Measurements from ENCODE around the gene STAT1.
"Not testable (repeated sequence)": the region's sequence is repeated elsewhere in the genome, so short reads cannot be mapped to it uniquely, and the experiment has no call there.

Gene STAT1

GRCh38 chr2:191009541-191010374 is 4.2 kb downstream of the STAT1 start:
- DNase-seq = no peak

GRCh38 chr2:191008286-191008685 is 5.7 kb downstream of the STAT1 start:
- no peak for DNase-seq

- no peak for DNase-seq
These were observed 6.8 kb downstream of the STAT1 start for GRCh38 chr2:191006997-191007783.

- DNase-seq = no peak
These were observed 7.7 kb downstream of the STAT1 start for GRCh38 chr2:191006297-191006696.

- DNase-seq = no peak
These were observed 10.3 kb downstream of the STAT1 start for GRCh38 chr2:191003405-191004309.

GRCh38 chr2:191001624-191002023 is 12.3 kb downstream of the STAT1 start:
- no peak for DNase-seq

- no peak for DNase-seq
These were observed 12.9 kb downstream of the STAT1 start for GRCh38 chr2:191001032-191001431.

- DNase-seq = no peak
These were observed 13.9 kb downstream of the STAT1 start for GRCh38 chr2:190999949-191000665.

GRCh38 chr2:190999058-190999457 is 14.9 kb downstream of the STAT1 start:
- DNase-seq = no peak

GRCh38 chr2:190997526-190998113 is 16.4 kb downstream of the STAT1 start:
- no peak for DNase-seq

GRCh38 chr2:190996947-190997346 is 17.0 kb downstream of the STAT1 start:
- DNase-seq = no peak

GRCh38 chr2:190996338-190996946 is 17.5 kb downstream of the STAT1 start:
- DNase-seq = no peak

GRCh38 chr2:190995315-190995714 is 18.7 kb downstream of the STAT1 start:
- DNase-seq = not testable (repeated sequence)

GRCh38 chr2:190994148-190994547 is 19.8 kb downstream of the STAT1 start:
- no peak for DNase-seq

GRCh38 chr2:190993292-190993643 is 20.7 kb downstream of the STAT1 start:
- no peak for DNase-seq

GRCh38 chr2:190990132-190990531 is 23.8 kb downstream of the STAT1 start:
- no peak for DNase-seq

GRCh38 chr2:190988910-190989309 is 25.1 kb downstream of the STAT1 start:
- DNase-seq = no peak

GRCh38 chr2:190987938-190988337 is 26.0 kb downstream of the STAT1 start:
- DNase-seq = no peak

GRCh38 chr2:190987116-190987515 is 26.9 kb downstream of the STAT1 start:
- DNase-seq = no peak

- DNase-seq = no peak
These were observed 27.6 kb downstream of the STAT1 start for GRCh38 chr2:190986221-190986953.
